Nucleus accumbens (tissue), 56 donors: ENCODE results near the gene ADORA2A.
"Not testable (repeated sequence)": the region's sequence is repeated elsewhere in the genome, so short reads cannot be mapped to it uniquely, and the experiment has no call there.

Experiments used
- DNase-seq, 56 donors: peaks; one replicate each; lab custom pipeline; 2025; lab: John Stamatoyannopoulos, UW

The ADORA2A gene

GRCh38 chr22:24474649-24475255 lies 47.4 kb downstream of the ADORA2A start:
- DNase-seq, result no peak

GRCh38 chr22:24481641-24482040 lies 54.2 kb downstream of the ADORA2A start:
- no peak for DNase-seq

GRCh38 chr22:24482575-24482974 lies 55.2 kb downstream of the ADORA2A start:
- DNase-seq, result no peak

GRCh38 chr22:24482998-24483397 lies 55.6 kb downstream of the ADORA2A start:
- no peak for DNase-seq

- no peak for DNase-seq
These were observed 56.7 kb downstream of the ADORA2A start for GRCh38 chr22:24483976-24484545.

- no peak for DNase-seq
These were observed 57.8 kb downstream of the ADORA2A start for GRCh38 chr22:24485170-24485569.

GRCh38 chr22:24485608-24486007 lies 58.2 kb downstream of the ADORA2A start:
- no peak for DNase-seq

- DNase-seq, result no peak
These were observed 59.1 kb downstream of the ADORA2A start for GRCh38 chr22:24486501-24486921.

GRCh38 chr22:24489011-24489410 lies 61.6 kb downstream of the ADORA2A start:
- no peak for DNase-seq

GRCh38 chr22:24489434-24489833 lies 62.0 kb downstream of the ADORA2A start:
- DNase-seq, result not testable (repeated sequence)
